ENCODE data around the gene OVAAL. TPM values are rescaled to one million over a fixed set of nuclear protein-coding genes. Genes with fewer than 3 reads are reported as not detected.

Gene OVAAL
- total RNA-seq, 1 experiment from 2014 or later: not detected

DNA sequence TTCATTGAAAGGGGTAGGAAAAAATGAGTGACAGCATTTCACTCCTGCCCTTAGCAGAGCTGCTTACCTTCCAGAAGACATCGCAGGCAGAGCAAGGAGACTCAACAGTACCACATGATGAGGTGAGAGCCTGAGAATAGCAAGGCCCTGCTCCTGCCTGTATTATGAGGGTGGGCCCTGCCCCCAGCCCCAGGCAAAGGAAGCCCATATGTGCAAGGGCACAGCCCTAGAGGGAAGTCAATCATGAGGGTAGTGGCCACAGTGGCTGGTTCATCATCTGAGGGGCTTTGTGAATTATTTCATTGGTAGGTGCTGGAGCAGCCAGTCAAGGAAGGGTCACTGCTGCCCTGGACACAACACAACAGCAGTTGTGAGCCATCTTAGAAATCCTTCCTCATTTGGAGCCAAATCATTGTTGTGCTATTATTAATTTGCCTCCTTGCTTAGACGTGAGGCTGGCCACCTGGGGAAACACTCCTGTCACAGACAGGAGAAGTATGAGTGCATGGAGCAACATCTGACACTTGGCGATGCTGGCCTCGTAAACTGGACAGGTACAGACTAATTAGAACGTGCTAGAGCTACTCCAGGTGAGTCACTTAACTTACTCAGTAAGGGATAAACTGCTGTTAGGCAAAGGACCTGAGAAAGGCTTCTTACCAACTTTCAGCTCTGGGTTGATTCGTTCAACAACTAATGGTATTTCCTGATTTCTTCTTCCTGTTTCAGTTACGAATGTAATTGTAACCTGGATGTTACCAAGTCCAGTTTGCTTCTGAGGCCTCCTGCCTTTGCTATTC, 33.6 kb upstream of the OVAAL start:
- H3F3A ChIP-seq (ENCODE audit: insufficient read depth, low read depth): no peaks in the 10 kb centered on the region
- no peaks in the 10 kb centered on the region for H3K36me3 ChIP-seq (ENCODE audit: low read depth)
- CTCF ChIA-PET: no interaction called here
- BruUV-seq (replicated peaks): no TSS peak
- H3K4me1 ChIP-seq (replicated peaks; ENCODE audit: insufficient read depth): peaks cover 14% of the 10 kb centered on the region
- no peaks in the 10 kb centered on the region for H4K20me1 ChIP-seq (ENCODE audit: insufficient read depth)
- peaks cover 4% of the 10 kb centered on the region; the same call in 1 of the 2 replicates for H3K9me3 ChIP-seq (ENCODE audit: insufficient read depth, low read depth)
- H3K79me2 ChIP-seq (ENCODE audit: low read depth): no peaks in the 10 kb centered on the region
- no peak overlapping the region for H3K27ac ChIP-seq
- no peak overlapping the region for H2AFZ ChIP-seq
- intact Hi-C loops (cut with micrococcal nuclease; ENCODE audit: unreplicated experiment): no loop called here
- H3K27me3 ChIP-seq (ENCODE audit: insufficient read depth, low read depth): no peaks in the 10 kb centered on the region
- DNase-seq: no peak
- POLR2A ChIA-PET (ENCODE audit: unreplicated experiment): no interaction called here
- H3K4me2 ChIP-seq: no peak overlapping the region
- no peak for TF ChIP-seq EZH2 (IDR thresholded peaks at IDR 0.05; ENCODE audit: low read depth)
- TF ChIP-seq, protein P1, sequence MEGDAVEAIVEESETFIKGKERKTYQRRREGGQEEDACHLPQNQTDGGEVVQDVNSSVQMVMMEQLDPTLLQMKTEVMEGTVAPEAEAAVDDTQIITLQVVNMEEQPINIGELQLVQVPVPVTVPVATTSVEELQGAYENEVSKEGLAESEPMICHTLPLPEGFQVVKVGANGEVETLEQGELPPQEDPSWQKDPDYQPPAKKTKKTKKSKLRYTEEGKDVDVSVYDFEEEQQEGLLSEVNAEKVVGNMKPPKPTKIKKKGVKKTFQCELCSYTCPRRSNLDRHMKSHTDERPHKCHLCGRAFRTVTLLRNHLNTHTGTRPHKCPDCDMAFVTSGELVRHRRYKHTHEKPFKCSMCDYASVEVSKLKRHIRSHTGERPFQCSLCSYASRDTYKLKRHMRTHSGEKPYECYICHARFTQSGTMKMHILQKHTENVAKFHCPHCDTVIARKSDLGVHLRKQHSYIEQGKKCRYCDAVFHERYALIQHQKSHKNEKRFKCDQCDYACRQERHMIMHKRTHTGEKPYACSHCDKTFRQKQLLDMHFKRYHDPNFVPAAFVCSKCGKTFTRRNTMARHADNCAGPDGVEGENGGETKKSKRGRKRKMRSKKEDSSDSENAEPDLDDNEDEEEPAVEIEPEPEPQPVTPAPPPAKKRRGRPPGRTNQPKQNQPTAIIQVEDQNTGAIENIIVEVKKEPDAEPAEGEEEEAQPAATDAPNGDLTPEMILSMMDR (conservative IDR thresholded peaks at IDR 0.05): no peak
- H3K9me2 ChIP-seq (ENCODE audit: insufficient read depth): no peaks in the 10 kb centered on the region
- no peak overlapping the region for H3K4me3 ChIP-seq

DNA sequence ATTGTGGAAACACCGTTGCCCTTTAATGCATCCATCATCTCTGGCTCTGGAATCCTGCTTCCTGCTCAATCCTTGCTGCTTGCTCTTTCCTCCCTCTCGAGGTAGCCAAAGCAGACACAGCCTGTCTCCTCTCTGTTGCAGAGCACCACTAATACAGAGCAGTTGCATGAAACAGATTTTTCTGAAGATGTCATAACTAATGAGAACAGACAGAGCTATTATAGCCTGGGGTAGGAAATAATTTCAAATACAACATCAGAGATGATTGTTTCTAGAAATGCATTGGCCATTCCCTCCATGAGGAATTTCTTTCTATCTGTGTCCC, 33.1 kb upstream of the OVAAL start:
- Histone ChIP-seq H3K4me2 (no peak overlapping the region), H3K4me1 (replicated peaks; ENCODE audit: insufficient read depth) (peaks cover 20% of the 10 kb centered on the region), H3K27me3 (ENCODE audit: insufficient read depth, low read depth) (no peaks in the 10 kb centered on the region), H3K9me3 (ENCODE audit: insufficient read depth, low read depth) (peaks cover 4% of the 10 kb centered on the region; the same call in 1 of the 2 replicates), H3K36me3 (ENCODE audit: low read depth) (no peaks in the 10 kb centered on the region), H4K20me1 (ENCODE audit: insufficient read depth) (no peaks in the 10 kb centered on the region), H2AFZ (no peak overlapping the region), H3K4me3 (no peak overlapping the region), H3K9me2 (ENCODE audit: insufficient read depth) (no peaks in the 10 kb centered on the region), H3K27ac (no peak overlapping the region), H3K79me2 (ENCODE audit: low read depth) (no peaks in the 10 kb centered on the region), H3F3A (ENCODE audit: insufficient read depth, low read depth) (no peaks in the 10 kb centered on the region)
- CTCF ChIA-PET: no interaction called here
- intact Hi-C loops (cut with micrococcal nuclease; ENCODE audit: unreplicated experiment): no loop called here
- DNase-seq: no peak
- no TSS peak for BruUV-seq (replicated peaks)
- POLR2A ChIA-PET (ENCODE audit: unreplicated experiment): no interaction called here
- no peak for TF ChIP-seq EZH2 (IDR thresholded peaks at IDR 0.05; ENCODE audit: low read depth)
- TF ChIP-seq, protein P1 (conservative IDR thresholded peaks at IDR 0.05): no peak

- Histone ChIP-seq H3K4me3 (no peak overlapping the region), H2AFZ (no peak overlapping the region), H3K9me3 (ENCODE audit: insufficient read depth, low read depth) (peaks cover 4% of the 10 kb centered on the region; the same call in 1 of the 2 replicates), H3K4me1 (replicated peaks; ENCODE audit: insufficient read depth) (peaks cover 10% of the 10 kb centered on the region; the same call in 1 of the 2 replicates), H3K4me2 (no peak overlapping the region), H3K27me3 (ENCODE audit: insufficient read depth, low read depth) (no peaks in the 10 kb centered on the region), H3K27ac (no peak overlapping the region), H3K9me2 (ENCODE audit: insufficient read depth) (no peaks in the 10 kb centered on the region), H4K20me1 (ENCODE audit: insufficient read depth) (no peaks in the 10 kb centered on the region), H3F3A (ENCODE audit: insufficient read depth, low read depth) (no peaks in the 10 kb centered on the region), H3K36me3 (ENCODE audit: low read depth) (no peaks in the 10 kb centered on the region), H3K79me2 (ENCODE audit: low read depth) (no peaks in the 10 kb centered on the region)
- intact Hi-C loops (cut with micrococcal nuclease; ENCODE audit: unreplicated experiment): no loop called here
- TF ChIP-seq EZH2 (IDR thresholded peaks at IDR 0.05; ENCODE audit: low read depth): no peak
- TF ChIP-seq, protein P1 (conservative IDR thresholded peaks at IDR 0.05): no peak
- BruUV-seq (replicated peaks): no TSS peak
- peak in 1 of 2 experiments; percentile 11 for DNase-seq
- POLR2A ChIA-PET (ENCODE audit: unreplicated experiment): no interaction called here
- CTCF ChIA-PET: no interaction called here
Measured at GRCh38 chr1:180527101-180527669, 31.6 kb upstream of the OVAAL start.
